SK-N-SH treated with all-trans-retinoic acid at 6 μM for 48 hours (cell line): Measurements from ENCODE around the gene GYG1.

Experiments used
- ATAC-seq: fragments of 200-7000 bp; cut with Tn5 transposase; 3 replicates; pipeline ENCODE4 v1.9.1; 2020; ENCODE audit warnings: mild to moderate bottlenecking, moderate library complexity
- ARNTL ChIP-seq: fragments of 450-650 bp; formaldehyde crosslinking; IDR thresholded peaks from 2 replicates; pipeline ENCODE4 v1.5.0; 2020; ENCODE audit warnings: low read depth, mild to moderate bottlenecking, moderate library complexity, borderline replicate concordance
- CSDC2 ChIP-seq: fragments of 250-450 bp; sonication (Bioruptor Pico); IDR thresholded peaks from 2 replicates; pipeline ENCODE4 v1.5.0; 2020; ENCODE audit warnings: mild to moderate bottlenecking, moderate library complexity
- CSRNP3 ChIP-seq: fragments of 250-450 bp; sonication (Bioruptor Pico); IDR thresholded peaks from 2 replicates; pipeline ENCODE4 v1.5.1; 2021; ENCODE audit warnings: mild to moderate bottlenecking, moderate library complexity
- ESRRG ChIP-seq: fragments of 250-450 bp; sonication (Bioruptor Pico); IDR thresholded peaks from 2 replicates; pipeline ENCODE4 v1.6.1; 2021; ENCODE audit warnings: mild to moderate bottlenecking
- GLIS3 ChIP-seq: fragments of 250-450 bp; sonication (Bioruptor Pico); IDR thresholded peaks from 2 replicates; pipeline ENCODE4 v1.5.0; 2020; ENCODE audit warnings: mild to moderate bottlenecking, moderate library complexity
- ISL1 ChIP-seq: fragments of 250-450 bp; sonication (Bioruptor Pico); IDR thresholded peaks from 2 replicates; pipeline ENCODE4 v2.1.2; 2022; ENCODE audit warnings: mild to moderate bottlenecking, moderate library complexity
- OSR1 ChIP-seq: fragments of 250-450 bp; sonication (Bioruptor Pico); IDR thresholded peaks from 2 replicates; pipeline ENCODE4 v1.8.0; 2022; ENCODE audit warnings: moderate library complexity, mild to moderate bottlenecking, inconsistent platforms
- PATZ1 ChIP-seq: fragments of 250-450 bp; sonication (Bioruptor Pico); IDR thresholded peaks from 2 replicates; pipeline ENCODE4 v1.8.0; 2020; ENCODE audit warnings: mild to moderate bottlenecking, moderate library complexity, borderline replicate concordance
- PPARA ChIP-seq: fragments of 250-450 bp; sonication (Bioruptor Pico); IDR thresholded peaks from 2 replicates; pipeline ENCODE4 v1.5.0; 2020; ENCODE audit warnings: mild to moderate bottlenecking, borderline replicate concordance
- RARB ChIP-seq: fragments of 250-450 bp; sonication (Bioruptor Pico); IDR thresholded peaks from 2 replicates; pipeline ENCODE4 v1.8.0; 2021; ENCODE audit warnings: mild to moderate bottlenecking, moderate library complexity
- SNAI2 ChIP-seq: fragments of 250-450 bp; sonication (Bioruptor Pico); IDR thresholded peaks from 2 replicates; pipeline ENCODE4 v1.5.0; 2020; ENCODE audit warnings: mild to moderate bottlenecking, moderate library complexity
- TCF4 ChIP-seq: fragments of 250-450 bp; sonication (Bioruptor Pico); IDR thresholded peaks from 2 replicates; pipeline ENCODE4 v1.8.0; 2021; ENCODE audit warnings: mild to moderate bottlenecking, moderate library complexity, borderline replicate concordance
- TOX ChIP-seq: fragments of 250-450 bp; sonication (Bioruptor Pico); IDR thresholded peaks from 2 replicates; pipeline ENCODE4 v1.8.0; 2021; ENCODE audit warnings: mild to moderate bottlenecking, moderate library complexity, borderline replicate concordance
- ZC3H10 ChIP-seq: fragments of 250-450 bp; sonication (Bioruptor Pico); IDR thresholded peaks from 2 replicates; pipeline ENCODE4 v1.5.1; 2021; ENCODE audit warnings: mild to moderate bottlenecking, moderate library complexity
- ZFP3 ChIP-seq: fragments of 250-450 bp; sonication (Bioruptor Pico); IDR thresholded peaks from 2 replicates; pipeline ENCODE4 v1.5.0; 2020; ENCODE audit warnings: mild to moderate bottlenecking, moderate library complexity
- ZFP30 ChIP-seq: fragments of 450-650 bp; formaldehyde crosslinking; IDR thresholded peaks from 2 replicates; pipeline ENCODE4 v1.5.0; 2022; ENCODE audit warnings: mild to moderate bottlenecking, moderate library complexity
- ZNF565 ChIP-seq: fragments of 450-650 bp; formaldehyde crosslinking; conservative IDR thresholded peaks from 2 replicates; pipeline ENCODE4 v1.5.0; 2020; ENCODE audit warnings: low read depth, mild to moderate bottlenecking, moderate library complexity
- ZNF70 ChIP-seq: fragments of 450-650 bp; formaldehyde crosslinking; IDR thresholded peaks from 2 replicates; pipeline ENCODE4 v1.5.0; 2020; ENCODE audit warnings: mild to moderate bottlenecking, moderate library complexity
- ZNF8 ChIP-seq: fragments of 450-650 bp; formaldehyde crosslinking; IDR thresholded peaks from 2 replicates; pipeline ENCODE4 v1.5.0; 2020; ENCODE audit warnings: mild to moderate bottlenecking, moderate library complexity
- TF ChIP-seq, protein P1 (sequence below): fragments of 250-450 bp; sonication (Bioruptor Pico); IDR thresholded peaks from 2 replicates; pipeline ENCODE4 v1.5.0; 2020; ENCODE audit warnings: mild to moderate bottlenecking, moderate library complexity
- TF ChIP-seq, protein P2 (sequence below): fragments of 250-450 bp; sonication (Bioruptor Pico); IDR thresholded peaks from 2 replicates; pipeline ENCODE4 v1.8.0; 2021; ENCODE audit warnings: low read depth, mild to moderate bottlenecking, moderate library complexity, borderline replicate concordance

Gene GYG1

DNA sequence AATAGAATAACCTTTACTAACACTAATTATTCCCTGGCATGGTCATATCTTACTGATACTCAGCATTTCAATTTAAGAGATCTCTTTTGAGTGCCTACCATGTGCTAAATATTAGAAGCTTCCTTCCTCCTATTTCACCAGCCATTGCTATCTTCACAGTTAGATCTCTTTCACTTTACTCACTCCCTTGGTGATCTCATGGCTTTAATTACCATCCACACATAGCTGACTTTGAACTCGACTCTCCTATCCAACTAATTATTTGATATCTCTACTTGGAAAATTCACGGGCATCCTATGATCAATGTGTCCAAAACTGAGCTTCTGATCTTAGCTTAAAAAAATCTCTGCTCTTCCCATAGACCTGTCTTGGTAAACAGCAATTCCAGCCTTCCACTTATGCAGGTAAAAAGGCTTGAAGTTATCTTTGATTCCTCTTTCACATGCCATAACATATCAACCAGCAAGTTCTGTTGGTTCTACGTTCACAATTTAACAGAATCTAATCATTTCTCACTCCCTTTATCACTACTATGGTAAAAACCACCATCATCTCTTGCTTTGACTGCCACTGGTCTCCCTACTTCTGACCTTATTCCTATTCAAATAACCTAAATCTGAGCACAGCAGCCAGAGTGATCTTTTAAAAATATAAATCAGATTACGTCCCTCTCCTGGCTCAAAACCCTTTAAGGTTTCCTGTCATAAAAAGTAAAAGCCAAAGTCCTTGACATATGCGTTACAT lies 53.2 kb downstream of the GYG1 start (continued):
- TF ChIP-seq PATZ1: no peak
- no peak for TF ChIP-seq SNAI2 (CRISPR knock-in tag)
- no peak for TF ChIP-seq ESRRG (CRISPR knock-in tag)
- TF ChIP-seq ZFP30 (CRISPR knock-in tag): no peak
- no peak for TF ChIP-seq ZFP3 (CRISPR knock-in tag)
- TF ChIP-seq ZC3H10 (CRISPR knock-in tag): no peak
- no peak for TF ChIP-seq ISL1 (CRISPR knock-in tag)

GRCh38 chr3:149055575-149055974 lies 64.2 kb downstream of the GYG1 start:
- no peak for ATAC-seq
- TF ChIP-seq RARB: no peak
- no peak for TF ChIP-seq ARNTL (CRISPR knock-in tag)
- no peak for TF ChIP-seq ZC3H10 (CRISPR knock-in tag)
- TF ChIP-seq TOX (CRISPR knock-in tag): no peak
- no peak for TF ChIP-seq GLIS3 (CRISPR knock-in tag)
- TF ChIP-seq, protein P1, sequence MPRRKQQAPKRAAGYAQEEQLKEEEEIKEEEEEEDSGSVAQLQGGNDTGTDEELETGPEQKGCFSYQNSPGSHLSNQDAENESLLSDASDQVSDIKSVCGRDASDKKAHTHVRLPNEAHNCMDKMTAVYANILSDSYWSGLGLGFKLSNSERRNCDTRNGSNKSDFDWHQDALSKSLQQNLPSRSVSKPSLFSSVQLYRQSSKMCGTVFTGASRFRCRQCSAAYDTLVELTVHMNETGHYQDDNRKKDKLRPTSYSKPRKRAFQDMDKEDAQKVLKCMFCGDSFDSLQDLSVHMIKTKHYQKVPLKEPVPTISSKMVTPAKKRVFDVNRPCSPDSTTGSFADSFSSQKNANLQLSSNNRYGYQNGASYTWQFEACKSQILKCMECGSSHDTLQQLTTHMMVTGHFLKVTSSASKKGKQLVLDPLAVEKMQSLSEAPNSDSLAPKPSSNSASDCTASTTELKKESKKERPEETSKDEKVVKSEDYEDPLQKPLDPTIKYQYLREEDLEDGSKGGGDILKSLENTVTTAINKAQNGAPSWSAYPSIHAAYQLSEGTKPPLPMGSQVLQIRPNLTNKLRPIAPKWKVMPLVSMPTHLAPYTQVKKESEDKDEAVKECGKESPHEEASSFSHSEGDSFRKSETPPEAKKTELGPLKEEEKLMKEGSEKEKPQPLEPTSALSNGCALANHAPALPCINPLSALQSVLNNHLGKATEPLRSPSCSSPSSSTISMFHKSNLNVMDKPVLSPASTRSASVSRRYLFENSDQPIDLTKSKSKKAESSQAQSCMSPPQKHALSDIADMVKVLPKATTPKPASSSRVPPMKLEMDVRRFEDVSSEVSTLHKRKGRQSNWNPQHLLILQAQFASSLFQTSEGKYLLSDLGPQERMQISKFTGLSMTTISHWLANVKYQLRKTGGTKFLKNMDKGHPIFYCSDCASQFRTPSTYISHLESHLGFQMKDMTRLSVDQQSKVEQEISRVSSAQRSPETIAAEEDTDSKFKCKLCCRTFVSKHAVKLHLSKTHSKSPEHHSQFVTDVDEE (CRISPR knock-in tag): no peak
- TF ChIP-seq ZFP30 (CRISPR knock-in tag): no peak
- TF ChIP-seq SNAI2 (CRISPR knock-in tag): no peak
- TF ChIP-seq PATZ1: no peak
- TF ChIP-seq, protein P2, sequence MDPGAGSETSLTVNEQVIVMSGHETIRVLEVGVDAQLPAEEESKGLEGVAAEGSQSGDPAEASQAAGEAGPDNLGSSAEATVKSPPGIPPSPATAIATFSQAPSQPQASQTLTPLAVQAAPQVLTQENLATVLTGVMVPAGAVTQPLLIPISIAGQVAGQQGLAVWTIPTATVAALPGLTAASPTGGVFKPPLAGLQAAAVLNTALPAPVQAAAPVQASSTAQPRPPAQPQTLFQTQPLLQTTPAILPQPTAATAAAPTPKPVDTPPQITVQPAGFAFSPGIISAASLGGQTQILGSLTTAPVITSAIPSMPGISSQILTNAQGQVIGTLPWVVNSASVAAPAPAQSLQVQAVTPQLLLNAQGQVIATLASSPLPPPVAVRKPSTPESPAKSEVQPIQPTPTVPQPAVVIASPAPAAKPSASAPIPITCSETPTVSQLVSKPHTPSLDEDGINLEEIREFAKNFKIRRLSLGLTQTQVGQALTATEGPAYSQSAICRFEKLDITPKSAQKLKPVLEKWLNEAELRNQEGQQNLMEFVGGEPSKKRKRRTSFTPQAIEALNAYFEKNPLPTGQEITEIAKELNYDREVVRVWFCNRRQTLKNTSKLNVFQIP (CRISPR knock-in tag): no peak
- TF ChIP-seq ZNF8 (CRISPR knock-in tag): no peak
- TF ChIP-seq ISL1 (CRISPR knock-in tag): no peak
- no peak for TF ChIP-seq ZFP3 (CRISPR knock-in tag)
- TF ChIP-seq CSRNP3 (CRISPR knock-in tag): no peak
- TF ChIP-seq CSDC2 (CRISPR knock-in tag): no peak
- no peak for TF ChIP-seq OSR1
- TF ChIP-seq TCF4 (CRISPR knock-in tag): no peak
- no peak for TF ChIP-seq PPARA (CRISPR knock-in tag)
- TF ChIP-seq ZNF565 (CRISPR knock-in tag): no peak
- TF ChIP-seq ZNF70 (CRISPR knock-in tag): no peak

DNA sequence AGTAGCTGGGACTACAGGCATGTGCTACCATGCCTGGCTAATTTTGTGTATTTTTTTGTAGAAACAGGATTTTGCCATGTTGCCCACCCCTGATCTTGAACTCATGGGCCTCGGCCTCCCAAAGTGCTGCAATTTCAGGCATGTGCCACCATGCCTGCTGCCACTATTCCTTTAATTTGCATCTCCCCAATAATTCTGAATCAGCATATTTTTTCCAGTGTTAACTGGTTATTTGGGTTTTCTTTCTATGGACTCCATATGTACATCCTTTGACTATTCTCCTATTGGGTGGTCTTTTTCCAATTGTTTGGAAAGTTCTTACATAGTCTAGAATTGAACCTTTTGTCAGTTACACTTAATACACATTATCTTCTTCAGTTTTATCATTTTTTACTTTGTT lies 66.9 kb downstream of the GYG1 start:
- ATAC-seq: no peak
- TF ChIP-seq ZC3H10 (CRISPR knock-in tag): no peak
- no peak for TF ChIP-seq PATZ1
- TF ChIP-seq RARB: no peak
- no peak for TF ChIP-seq ARNTL (CRISPR knock-in tag)
- no peak for TF ChIP-seq SNAI2 (CRISPR knock-in tag)
- TF ChIP-seq CSDC2 (CRISPR knock-in tag): no peak
- TF ChIP-seq ZNF8 (CRISPR knock-in tag): no peak
- TF ChIP-seq, protein P2 (CRISPR knock-in tag): no peak
- TF ChIP-seq CSRNP3 (CRISPR knock-in tag): no peak
